Osteocyte (in vitro differentiated cells): ENCODE results near the gene ZNF500. TPM values are rescaled to one million over a fixed set of nuclear protein-coding genes. Genes with fewer than 3 reads are reported as not detected.

Experiments
- DNase-seq: peaks from one replicate; pipeline ENCODE4 v3.0.0; 2021; ENCODE audit warnings: mixed read lengths; ENCODE audit not compliant: unreplicated experiment; ENCODE audit errors: extremely low spot score
- H3K27ac Mint-ChIP-seq: one replicate; pipeline ENCODE4 v1.8.0; 2021; ENCODE audit warnings: mild to moderate bottlenecking, mixed read lengths; ENCODE audit not compliant: unreplicated experiment
- H3K27me3 Mint-ChIP-seq: one replicate; pipeline ENCODE4 v1.8.0; 2021; ENCODE audit warnings: mixed read lengths; ENCODE audit not compliant: unreplicated experiment
- H3K36me3 Mint-ChIP-seq: one replicate; pipeline ENCODE4 v1.8.0; 2021; ENCODE audit warnings: mixed read lengths; ENCODE audit not compliant: unreplicated experiment
- H3K4me1 Mint-ChIP-seq: one replicate; pipeline ENCODE4 v1.8.0; 2021; ENCODE audit warnings: mixed read lengths; ENCODE audit not compliant: unreplicated experiment
- H3K4me3 Mint-ChIP-seq: one replicate; pipeline ENCODE4 v1.8.0; 2021; ENCODE audit warnings: mild to moderate bottlenecking, moderate library complexity, mixed read lengths; ENCODE audit not compliant: unreplicated experiment
- H3K9me3 Mint-ChIP-seq: one replicate; pipeline ENCODE4 v1.8.0; 2021; ENCODE audit warnings: mixed read lengths; ENCODE audit not compliant: unreplicated experiment
- CTCF ChIP-seq: fragments of 200-600 bp; sonication (generic); IDR thresholded peaks from 2 replicates; pipeline ENCODE4 v1.5.0; 2021; ENCODE audit warnings: antibody characterized with exemption, mild to moderate bottlenecking, moderate library complexity
- total RNA-seq: library from RNA; stranded (reverse); gene quantifications from 2 replicates; pipeline ENCODE4 v1.2.1, GENCODE V29; 2021

The ZNF500 gene
- total RNA-seq, 1 donor from 2014 or later, result 22.8 TPM

GRCh38 chr16:4713663-4714501, 53.1 kb downstream of the ZNF500 start:
- Mint-ChIP-seq H3K9me3 (no peaks in the 10 kb centered on the region), H3K4me3 (no peak overlapping the region), H3K27me3 (no peaks in the 10 kb centered on the region), H3K27ac (no peak overlapping the region), H3K36me3 (peaks cover 38% of the 10 kb centered on the region), H3K4me1 (no peaks in the 10 kb centered on the region)
- no peak for DNase-seq
- no peak for TF ChIP-seq CTCF

GRCh38 chr16:4709481-4709880, 57.5 kb downstream of the ZNF500 start:
- DNase-seq, result no peak
- Mint-ChIP-seq H3K27ac (no peak overlapping the region), H3K4me3 (no peak overlapping the region), H3K36me3 (peaks cover 49% of the 10 kb centered on the region), H3K27me3 (no peaks in the 10 kb centered on the region), H3K4me1 (no peaks in the 10 kb centered on the region), H3K9me3 (no peaks in the 10 kb centered on the region)
- no peak for TF ChIP-seq CTCF

- no peaks in the 10 kb centered on the region for H3K4me1 Mint-ChIP-seq
- no peak for DNase-seq
These were observed 60.1 kb downstream of the ZNF500 start for GRCh38 chr16:4706871-4707270.

GRCh38 chr16:4704913-4705312, 62.0 kb downstream of the ZNF500 start:
- no peaks in the 10 kb centered on the region for H3K27me3 Mint-ChIP-seq
- H3K27ac Mint-ChIP-seq, result no peak overlapping the region
- H3K4me1 Mint-ChIP-seq, result no peaks in the 10 kb centered on the region
- H3K9me3 Mint-ChIP-seq, result no peaks in the 10 kb centered on the region
- DNase-seq, result no peak
- H3K36me3 Mint-ChIP-seq, result peaks cover 37% of the 10 kb centered on the region
- H3K4me3 Mint-ChIP-seq, result no peak overlapping the region
- no peak for TF ChIP-seq CTCF

More at GRCh38 chr16:4706871-4707270, 60.1 kb downstream of the ZNF500 start:
- Mint-ChIP-seq H3K4me3 (no peak overlapping the region), H3K36me3 (peaks cover 41% of the 10 kb centered on the region), H3K27ac (no peak overlapping the region), H3K27me3 (no peaks in the 10 kb centered on the region), H3K9me3 (no peaks in the 10 kb centered on the region)
- no peak for TF ChIP-seq CTCF

GRCh38 chr16:4704491-4704890, 62.5 kb downstream of the ZNF500 start:
- TF ChIP-seq CTCF, result no peak
- H3K9me3 Mint-ChIP-seq, result no peaks in the 10 kb centered on the region
- no peak for DNase-seq
- no peak overlapping the region for H3K4me3 Mint-ChIP-seq
- no peaks in the 10 kb centered on the region for H3K4me1 Mint-ChIP-seq
- no peaks in the 10 kb centered on the region for H3K27me3 Mint-ChIP-seq
- peaks cover 35% of the 10 kb centered on the region for H3K36me3 Mint-ChIP-seq
- no peak overlapping the region for H3K27ac Mint-ChIP-seq
